ENCODE measurements around the gene LRRFIP1.

Gene LRRFIP1

GRCh38 chr2:237806334-237806733, 178.9 kb downstream of the LRRFIP1 start:
- Histone ChIP-seq H3K9me2 (replicated peaks; ENCODE audit: insufficient read depth, low read length) (no peaks in the 10 kb centered on the region), H3K36me3 (replicated peaks; ENCODE audit: insufficient read depth, low read length) (no peaks in the 10 kb centered on the region), H3K27me3 (replicated peaks; ENCODE audit: insufficient read depth, low read length) (no peaks in the 10 kb centered on the region), H3F3A (ENCODE audit: insufficient read depth, low read length) (no peaks in the 10 kb centered on the region), H3K4me1 (ENCODE audit: low read length) (no peaks in the 10 kb centered on the region), H3K79me2 (ENCODE audit: low read length) (no peaks in the 10 kb centered on the region), H3K4me2 (ENCODE audit: low read depth, low read length) (no peak overlapping the region), H3K9ac (ENCODE audit: low read length) (no peak overlapping the region), H4K20me1 (ENCODE audit: insufficient read depth, low read length) (no peaks in the 10 kb centered on the region), H3K9me3 (replicated peaks; ENCODE audit: insufficient read depth, low read length) (no peaks in the 10 kb centered on the region), H3K27ac (ENCODE audit: low read length) (no peak overlapping the region), H2AFZ (ENCODE audit: low read length) (no peak overlapping the region), H3K4me3 (ENCODE audit: low read length) (no peak overlapping the region)
- DNase-seq: no peak
- TF ChIP-seq, protein P1, sequence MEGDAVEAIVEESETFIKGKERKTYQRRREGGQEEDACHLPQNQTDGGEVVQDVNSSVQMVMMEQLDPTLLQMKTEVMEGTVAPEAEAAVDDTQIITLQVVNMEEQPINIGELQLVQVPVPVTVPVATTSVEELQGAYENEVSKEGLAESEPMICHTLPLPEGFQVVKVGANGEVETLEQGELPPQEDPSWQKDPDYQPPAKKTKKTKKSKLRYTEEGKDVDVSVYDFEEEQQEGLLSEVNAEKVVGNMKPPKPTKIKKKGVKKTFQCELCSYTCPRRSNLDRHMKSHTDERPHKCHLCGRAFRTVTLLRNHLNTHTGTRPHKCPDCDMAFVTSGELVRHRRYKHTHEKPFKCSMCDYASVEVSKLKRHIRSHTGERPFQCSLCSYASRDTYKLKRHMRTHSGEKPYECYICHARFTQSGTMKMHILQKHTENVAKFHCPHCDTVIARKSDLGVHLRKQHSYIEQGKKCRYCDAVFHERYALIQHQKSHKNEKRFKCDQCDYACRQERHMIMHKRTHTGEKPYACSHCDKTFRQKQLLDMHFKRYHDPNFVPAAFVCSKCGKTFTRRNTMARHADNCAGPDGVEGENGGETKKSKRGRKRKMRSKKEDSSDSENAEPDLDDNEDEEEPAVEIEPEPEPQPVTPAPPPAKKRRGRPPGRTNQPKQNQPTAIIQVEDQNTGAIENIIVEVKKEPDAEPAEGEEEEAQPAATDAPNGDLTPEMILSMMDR (IDR thresholded peaks at IDR 0.05; ENCODE audit: low read length): no peak
- no peak for TF ChIP-seq EZH2 (optimal IDR thresholded peaks at IDR 0.05; ENCODE audit: low read depth, low read length)

DNA sequence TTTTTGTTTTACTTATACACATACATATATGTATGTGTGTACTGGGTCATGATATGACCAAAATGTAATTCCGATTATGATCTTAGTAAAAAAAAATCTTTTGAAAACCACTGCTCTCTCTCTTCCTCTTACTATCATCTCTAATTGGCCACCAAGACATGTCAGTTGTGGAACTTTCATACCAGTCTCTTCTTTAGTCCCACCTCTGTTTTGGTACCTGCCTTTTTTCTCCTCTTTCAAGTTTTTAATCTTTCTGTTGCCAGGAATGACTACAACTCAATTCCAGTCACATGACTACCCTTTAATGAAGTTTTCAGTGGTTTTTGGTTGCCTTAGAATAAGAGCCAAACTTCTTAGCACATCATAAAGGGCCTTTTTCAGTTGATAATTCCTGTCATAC, 188.2 kb downstream of the LRRFIP1 start:
- Histone ChIP-seq H3K27ac (ENCODE audit: low read length) (no peak overlapping the region), H4K20me1 (ENCODE audit: insufficient read depth, low read length) (no peaks in the 10 kb centered on the region), H3K27me3 (replicated peaks; ENCODE audit: insufficient read depth, low read length) (no peaks in the 10 kb centered on the region), H3K36me3 (replicated peaks; ENCODE audit: insufficient read depth, low read length) (no peaks in the 10 kb centered on the region), H3K4me1 (ENCODE audit: low read length) (no peaks in the 10 kb centered on the region), H3K9ac (ENCODE audit: low read length) (no peak overlapping the region), H3F3A (ENCODE audit: insufficient read depth, low read length) (no peaks in the 10 kb centered on the region), H3K79me2 (ENCODE audit: low read length) (no peaks in the 10 kb centered on the region), H3K4me2 (ENCODE audit: low read depth, low read length) (no peak overlapping the region), H3K4me3 (ENCODE audit: low read length) (no peak overlapping the region), H2AFZ (ENCODE audit: low read length) (no peak overlapping the region), H3K9me3 (replicated peaks; ENCODE audit: insufficient read depth, low read length) (no peaks in the 10 kb centered on the region), H3K9me2 (replicated peaks; ENCODE audit: insufficient read depth, low read length) (no peaks in the 10 kb centered on the region)
- TF ChIP-seq EZH2 (optimal IDR thresholded peaks at IDR 0.05; ENCODE audit: low read depth, low read length) (no peak), EZH2phosphoT487 (IDR thresholded peaks at IDR 0.05; ENCODE audit: low read length) (no peak)
- TF ChIP-seq, protein P1 (IDR thresholded peaks at IDR 0.05; ENCODE audit: low read length): no peak
- DNase-seq: no peak

DNA sequence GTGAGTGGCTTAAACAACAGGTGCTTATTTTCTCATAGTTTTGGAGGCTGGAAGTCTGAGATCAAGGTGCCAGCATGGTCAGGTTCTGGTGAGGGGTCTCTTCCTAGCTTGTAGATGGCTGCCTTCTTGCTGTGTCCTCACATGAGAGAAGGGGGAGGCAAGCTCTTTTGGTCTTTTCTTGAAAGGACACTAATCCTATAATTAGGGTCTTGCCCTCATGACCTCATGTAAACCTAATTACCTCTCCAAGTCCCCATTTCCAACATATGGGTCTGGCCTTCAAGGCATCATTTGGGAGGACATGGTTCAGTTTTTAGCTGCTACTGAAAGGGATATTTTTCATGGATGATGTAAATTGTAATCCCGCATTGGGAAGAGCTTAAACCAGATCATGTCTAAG, 189.1 kb downstream of the LRRFIP1 start:
- Histone ChIP-seq H3K4me3 (ENCODE audit: low read length) (no peak overlapping the region), H4K20me1 (ENCODE audit: insufficient read depth, low read length) (no peaks in the 10 kb centered on the region), H3K79me2 (ENCODE audit: low read length) (no peaks in the 10 kb centered on the region), H3K9me3 (replicated peaks; ENCODE audit: insufficient read depth, low read length) (no peaks in the 10 kb centered on the region), H3K27me3 (replicated peaks; ENCODE audit: insufficient read depth, low read length) (no peaks in the 10 kb centered on the region), H3K9ac (ENCODE audit: low read length) (no peak overlapping the region), H3K27ac (ENCODE audit: low read length) (no peak overlapping the region), H3K9me2 (replicated peaks; ENCODE audit: insufficient read depth, low read length) (no peaks in the 10 kb centered on the region), H2AFZ (ENCODE audit: low read length) (no peak overlapping the region), H3K4me2 (ENCODE audit: low read depth, low read length) (no peak overlapping the region), H3F3A (ENCODE audit: insufficient read depth, low read length) (no peaks in the 10 kb centered on the region), H3K4me1 (ENCODE audit: low read length) (no peaks in the 10 kb centered on the region), H3K36me3 (replicated peaks; ENCODE audit: insufficient read depth, low read length) (no peaks in the 10 kb centered on the region)
- no peak for DNase-seq
- TF ChIP-seq EZH2phosphoT487 (IDR thresholded peaks at IDR 0.05; ENCODE audit: low read length) (no peak), EZH2 (optimal IDR thresholded peaks at IDR 0.05; ENCODE audit: low read depth, low read length) (no peak)
- TF ChIP-seq, protein P1 (IDR thresholded peaks at IDR 0.05; ENCODE audit: low read length): no peak

All from MM.1S (cell line).